NT2/D1 (cell line): ENCODE measurements around the gene MT1M.

Experiments
- DNase-seq: peaks from one replicate; pipeline ENCODE4 v3.0.0-alpha.2; 2011; ENCODE audit warnings: low read depth, low spot score
- H3K27me3 ChIP-seq: 2 replicates; pipeline ENCODE4 v1.6.0; 2011; ENCODE audit warnings: mild to moderate bottlenecking; ENCODE audit not compliant: insufficient read length, insufficient read depth
- H3K36me3 ChIP-seq: 2 replicates; pipeline ENCODE4 v1.6.1; 2011; ENCODE audit warnings: mild to moderate bottlenecking, low read length, mixed read lengths; ENCODE audit not compliant: insufficient read depth, insufficient read length
- H3K4me1 ChIP-seq: 2 replicates; pipeline ENCODE4 v1.5.1; 2011; ENCODE audit not compliant: insufficient read depth, insufficient read length
- H3K4me3 ChIP-seq: 2 replicates; pipeline ENCODE4 v1.5.1; 2011; ENCODE audit warnings: low read depth; ENCODE audit not compliant: insufficient read length
- H3K9ac ChIP-seq: 2 replicates; pipeline ENCODE4 v1.6.0; 2011; ENCODE audit warnings: low read depth; ENCODE audit not compliant: insufficient read length
- H3K9me3 ChIP-seq: 2 replicates; pipeline ENCODE4 v1.5.1; 2011; ENCODE audit warnings: mild to moderate bottlenecking, low read length; ENCODE audit not compliant: insufficient read depth
- SUZ12 ChIP-seq: IDR thresholded peaks from 2 replicates; pipeline ENCODE4 v1.6.1; 2011; ENCODE audit not compliant: insufficient read length, insufficient read depth; ENCODE audit errors: extremely low read depth
- YY1 ChIP-seq: IDR thresholded peaks from 2 replicates; pipeline ENCODE4 v1.6.1; 2011; ENCODE audit not compliant: insufficient read length, insufficient read depth
- ZNF274 ChIP-seq: IDR thresholded peaks from 2 replicates; pipeline ENCODE4 v1.6.1; 2011; ENCODE audit warnings: mild to moderate bottlenecking, low read depth, low read length

MT1M gene

GRCh38 chr16:56609463-56609921, 23.0 kb upstream of the MT1M start:
- Histone ChIP-seq H3K36me3 (peaks cover 6% of the 10 kb centered on the region), H3K27me3 (no peaks in the 10 kb centered on the region), H3K4me1 (peaks cover 17% of the 10 kb centered on the region), H3K9me3 (no peaks in the 10 kb centered on the region), H3K4me3 (peak overlapping the region; percentile 68), H3K9ac (peak overlapping the region; percentile 81)
- DNase-seq: no peak
- TF ChIP-seq YY1 (no peak), ZNF274 (no peak), SUZ12 (no peak)

GRCh38 chr16:56610017-56610608, 22.3 kb upstream of the MT1M start:
- H3K36me3 ChIP-seq: peaks cover 6% of the 10 kb centered on the region
- H3K4me1 ChIP-seq: peaks cover 17% of the 10 kb centered on the region
- TF ChIP-seq ZNF274: no peak
- TF ChIP-seq SUZ12: no peak
- no peak for TF ChIP-seq YY1
- H3K9ac ChIP-seq: peak overlapping the region; percentile 27
- no peak for DNase-seq
- no peaks in the 10 kb centered on the region for H3K9me3 ChIP-seq
- peak overlapping the region; percentile 5 for H3K4me3 ChIP-seq
- H3K27me3 ChIP-seq: no peaks in the 10 kb centered on the region

GRCh38 chr16:56610609-56611111, 21.8 kb upstream of the MT1M start:
- TF ChIP-seq SUZ12 (no peak), YY1 (no peak), ZNF274 (no peak)
- no peak overlapping the region for H3K4me3 ChIP-seq

GRCh38 chr16:56611281-56611833, 21.1 kb upstream of the MT1M start:
- Histone ChIP-seq H3K4me1 (peaks cover 17% of the 10 kb centered on the region), H3K27me3 (peaks cover 4% of the 10 kb centered on the region)

More at GRCh38 chr16:56610609-56611111, 21.8 kb upstream of the MT1M start:
- H3K27me3 ChIP-seq: no peaks in the 10 kb centered on the region
- no peak for DNase-seq
- peak overlapping the region; percentile 3 for H3K9ac ChIP-seq
- no peaks in the 10 kb centered on the region for H3K9me3 ChIP-seq
- peaks cover 6% of the 10 kb centered on the region for H3K36me3 ChIP-seq
- peaks cover 17% of the 10 kb centered on the region for H3K4me1 ChIP-seq

GRCh38 chr16:56613706-56614105, 18.8 kb upstream of the MT1M start:
- Histone ChIP-seq H3K9me3 (no peaks in the 10 kb centered on the region), H3K4me1 (peaks cover 16% of the 10 kb centered on the region), H3K4me3 (no peak overlapping the region), H3K36me3 (peaks cover 5% of the 10 kb centered on the region), H3K9ac (no peak overlapping the region), H3K27me3 (peaks cover 28% of the 10 kb centered on the region)
- no peak for DNase-seq
- TF ChIP-seq ZNF274: no peak
- no peak for TF ChIP-seq YY1
- no peak for TF ChIP-seq SUZ12

More at GRCh38 chr16:56611281-56611833, 21.1 kb upstream of the MT1M start:
- H3K9me3 ChIP-seq: no peaks in the 10 kb centered on the region
- H3K9ac ChIP-seq: no peak overlapping the region
- TF ChIP-seq YY1 (no peak), ZNF274 (no peak), SUZ12 (no peak)
- no peak overlapping the region for H3K4me3 ChIP-seq
- no peak for DNase-seq
- H3K36me3 ChIP-seq: peaks cover 6% of the 10 kb centered on the region

GRCh38 chr16:56614549-56614991, 17.9 kb upstream of the MT1M start:
- no peak overlapping the region for H3K4me3 ChIP-seq
- H3K4me1 ChIP-seq: peaks cover 16% of the 10 kb centered on the region
- peaks cover 33% of the 10 kb centered on the region for H3K27me3 ChIP-seq
- no peaks in the 10 kb centered on the region for H3K36me3 ChIP-seq
- DNase-seq: no peak
- no peak for TF ChIP-seq ZNF274
- no peak for TF ChIP-seq YY1
- no peak for TF ChIP-seq SUZ12
- H3K9ac ChIP-seq: no peak overlapping the region
- no peaks in the 10 kb centered on the region for H3K9me3 ChIP-seq

GRCh38 chr16:56615353-56615752, 17.1 kb upstream of the MT1M start:
- no peak for TF ChIP-seq YY1
- no peak for TF ChIP-seq SUZ12
- no peak for TF ChIP-seq ZNF274
- no peak for DNase-seq
- Histone ChIP-seq H3K36me3 (no peaks in the 10 kb centered on the region), H3K27me3 (peaks cover 33% of the 10 kb centered on the region), H3K9me3 (no peaks in the 10 kb centered on the region), H3K4me1 (peaks cover 12% of the 10 kb centered on the region), H3K9ac (no peak overlapping the region), H3K4me3 (no peak overlapping the region)
